Keratinocyte (primary cell): ENCODE results near the gene AKR7A3. TPM values are rescaled to one million over a fixed set of nuclear protein-coding genes. Genes with fewer than 3 reads are reported as not detected.

Experiments used
- DNase-seq: peaks from one replicate; pipeline ENCODE4 v3.0.0-alpha.2; 2011; ENCODE audit warnings: low read depth, missing footprints, low spot score
- FAIRE-seq: peaks from 2 replicates; lab custom pipeline; 2011; peaks lifted over from hg19 to GRCh38; lab: Jason Lieb, UNC
- H2AFZ ChIP-seq: 2 replicates; pipeline ENCODE4 v1.6.0; 2012; ENCODE audit warnings: low read length, control low read depth, inconsistent platforms; ENCODE audit not compliant: control insufficient read depth
- H3K27ac ChIP-seq: 2 replicates; pipeline ENCODE4 v1.5.1; 2011; ENCODE audit warnings: low read length; ENCODE audit not compliant: control insufficient read depth, insufficient read depth
- H3K27me3 ChIP-seq: 3 replicates; pipeline ENCODE4 v1.6.0; 2011; ENCODE audit warnings: low read length; ENCODE audit not compliant: control insufficient read depth, insufficient read depth; ENCODE audit errors: extremely low read depth
- H3K36me3 ChIP-seq, 2 experiments: 2 replicates in 1 of 2; 3 replicates in 1 of 2; pipeline ENCODE4 v1.5.1; 2011; ENCODE audit warnings: low read length in 2 of 2, mild to moderate bottlenecking in 1 of 2; ENCODE audit not compliant: control insufficient read depth in 2 of 2, insufficient read depth in 2 of 2; ENCODE audit errors: extremely low read depth in 1 of 2
- H3K4me1 ChIP-seq: 3 replicates; pipeline ENCODE4 v1.5.1; 2011; ENCODE audit warnings: low read length; ENCODE audit not compliant: control insufficient read depth, insufficient read depth; ENCODE audit errors: extremely low read depth
- H3K4me2 ChIP-seq: 3 replicates; pipeline ENCODE4 v1.6.0; 2011; ENCODE audit warnings: low read depth, low read length; ENCODE audit not compliant: control insufficient read depth, insufficient read depth; ENCODE audit errors: extremely low read depth
- H3K4me3 ChIP-seq, 3 experiments: fragments of 200-600 bp in 1 of 3; sonication (generic) in 1 of 3; 2 replicates in 2 of 3; 3 replicates in 1 of 3; pipeline ENCODE4 v1.5.1; 2011 to 2016; ENCODE audit warnings: low read length in 3 of 3, mild to moderate bottlenecking in 3 of 3, control low read depth in 2 of 3, inconsistent platforms in 1 of 3, low read depth in 1 of 3, mixed read lengths in 1 of 3, mixed run types in 1 of 3, moderate library complexity in 1 of 3; ENCODE audit not compliant: control insufficient read depth in 2 of 3, insufficient read depth in 2 of 3; ENCODE audit errors: extremely low read depth in 1 of 3
- H3K79me2 ChIP-seq: 2 replicates; pipeline ENCODE4 v1.6.0; 2012; ENCODE audit warnings: low read length; ENCODE audit not compliant: control insufficient read depth, insufficient read depth
- H3K9ac ChIP-seq: 3 replicates; pipeline ENCODE4 v1.6.0; 2011; ENCODE audit warnings: low read length; ENCODE audit not compliant: control insufficient read depth, insufficient read depth; ENCODE audit errors: extremely low read depth
- H3K9me1 ChIP-seq: 3 replicates; pipeline ENCODE4 v1.6.0; 2011; ENCODE audit warnings: low read length; ENCODE audit not compliant: control insufficient read depth, insufficient read depth; ENCODE audit errors: extremely low read depth
- H3K9me3 ChIP-seq: 2 replicates; pipeline ENCODE4 v1.5.1; 2012; ENCODE audit warnings: low read depth, low read length; ENCODE audit not compliant: control insufficient read depth
- H4K20me1 ChIP-seq: 3 replicates; pipeline ENCODE4 v1.6.0; 2011; ENCODE audit warnings: low read length; ENCODE audit not compliant: control insufficient read depth, insufficient read depth; ENCODE audit errors: extremely low read depth
- CTCF ChIP-seq, 3 experiments: IDR thresholded peaks in 1 of 3; conservative IDR thresholded peaks in 1 of 3; optimal IDR thresholded peaks in 1 of 3; 2 replicates in 2 of 3; 3 replicates in 1 of 3; pipeline versions ENCODE3 to v1.5.1; 2011; ENCODE audit warnings: low read length in 3 of 3, mild to moderate bottlenecking in 3 of 3, moderate library complexity in 2 of 3, control low read depth in 1 of 3, inconsistent platforms in 1 of 3; ENCODE audit not compliant: insufficient read depth in 2 of 3; ENCODE audit errors: extremely low read depth in 1 of 3
- EZH2 ChIP-seq: IDR thresholded peaks from one replicate; pipeline ENCODE4 v1.6.1; 2012; ENCODE audit warnings: inconsistent platforms, mild to moderate bottlenecking, low read length, moderate library complexity
- dilution Hi-C: fragments of 300-500 bp; cut with MboI; formaldehyde crosslinking; loops from one replicate; pipeline ENCODE4 v1.7.0; 2020; ENCODE audit warnings: low sequenced_read_pairs; ENCODE audit not compliant: extremely low pct_ligation_motif_present
- polyA plus RNA-seq, 5 experiments: library from polyadenylated mRNA; depleted of rRNA in 3 of 5; stranded (reverse) in 3 of 5; stranded (forward) in 1 of 5; unstranded in 1 of 5; fragments of >200 nt; gene quantifications; 1 replicate in 1 of 5; 2 replicates in 3 of 5; 3 replicates in 1 of 5; pipeline versions ENCODE4 v1.2.1 to v1.2.3, GENCODE V29; 2011 to 2012; ENCODE audit warnings: missing spikeins in 2 of 5, low read depth in 1 of 5, low replicate concordance in 1 of 5

AKR7A3 gene
- polyA plus RNA-seq, 1 donor (not counting 4 experiments of a cell fraction or from before 2014, with no cell fraction given) = 0.17 TPM

GRCh38 chr1:19322481-19322880 is 33.9 kb upstream of the AKR7A3 start:
- Histone ChIP-seq H3K27me3 (no peaks in the 10 kb centered on the region), H3K4me3 (no peak overlapping the region), H3K4me1 (peaks cover 6% of the 10 kb centered on the region), H3K27ac (no peak overlapping the region), H2AFZ (no peak overlapping the region), H3K79me2 (no peaks in the 10 kb centered on the region), H3K9me1 (peaks cover 2% of the 10 kb centered on the region), H3K4me2 (no peak overlapping the region), H3K9me3 (no peaks in the 10 kb centered on the region), H3K36me3 (peaks cover 7 to 21% of the 10 kb centered on the region in 2 experiments), H3K9ac (no peak overlapping the region), H4K20me1 (peaks cover 3% of the 10 kb centered on the region)
- dilution Hi-C loops = no loop called here
- TF ChIP-seq EZH2 = no peak
- no peak for TF ChIP-seq CTCF (optimal IDR thresholded peaks at IDR 0.05 in 1 of 3, IDR thresholded peaks at IDR 0.05 in 1 of 3, conservative IDR thresholded peaks at IDR 0.05 in 1 of 3; ENCODE audit: extremely low read depth in 1 of 3, insufficient read depth in 2 of 3, low read length in 3 of 3)
- DNase-seq = no peak
- no peak for FAIRE-seq

- Histone ChIP-seq H3K27ac (no peak overlapping the region), H3K27me3 (no peaks in the 10 kb centered on the region), H3K9me1 (peaks cover 2% of the 10 kb centered on the region), H3K36me3 (peaks cover 7 to 19% of the 10 kb centered on the region in 2 experiments), H3K9ac (no peak overlapping the region), H3K79me2 (no peaks in the 10 kb centered on the region), H3K4me2 (no peak overlapping the region), H3K4me3 (no peak overlapping the region), H4K20me1 (peaks cover 3% of the 10 kb centered on the region), H2AFZ (no peak overlapping the region), H3K4me1 (peaks cover 6% of the 10 kb centered on the region), H3K9me3 (no peaks in the 10 kb centered on the region)
- FAIRE-seq (no peak), DNase-seq (no peak)
- dilution Hi-C loops = no loop called here
- TF ChIP-seq CTCF (optimal IDR thresholded peaks at IDR 0.05 in 1 of 3, IDR thresholded peaks at IDR 0.05 in 1 of 3, conservative IDR thresholded peaks at IDR 0.05 in 1 of 3; ENCODE audit: extremely low read depth in 1 of 3, insufficient read depth in 2 of 3, low read length in 3 of 3) (no peak), EZH2 (no peak)
Measured at GRCh38 chr1:19321071-19321470, 32.5 kb upstream of the AKR7A3 start.
